Mesenchymal stem cell (in vitro differentiated cells and primary cell): ENCODE results near the gene DSCAML1.

Experiments used
- DNase-seq: peaks from one replicate; pipeline ENCODE4 v3.0.0-alpha.2; 2013
- H2AFZ ChIP-seq: one replicate; pipeline ENCODE4 v1.6.1; 2013; ENCODE audit warnings: low read depth, mild to moderate bottlenecking, control low read depth, inconsistent platforms, low read length, moderate library complexity
- H2AK5ac ChIP-seq: 2 replicates; pipeline ENCODE4 v1.6.1; 2013; ENCODE audit warnings: low read length, moderate library complexity, mild to moderate bottlenecking, inconsistent platforms; ENCODE audit not compliant: severe bottlenecking
- H2BK120ac ChIP-seq: one replicate; pipeline ENCODE4 v1.6.1; 2013; ENCODE audit warnings: low read depth, mild to moderate bottlenecking, inconsistent platforms, low read length, moderate library complexity
- H2BK12ac ChIP-seq, 2 experiments: one replicate each; pipeline ENCODE4 v1.6.1; 2013; ENCODE audit warnings: inconsistent platforms in 2 of 2, low read length in 2 of 2, mild to moderate bottlenecking in 2 of 2, moderate library complexity in 2 of 2, control low read depth in 1 of 2
- H2BK15ac ChIP-seq: one replicate; pipeline ENCODE4 v1.6.1; 2013; ENCODE audit warnings: mild to moderate bottlenecking, low read depth, inconsistent platforms; ENCODE audit not compliant: poor library complexity, severe bottlenecking
- H2BK5ac ChIP-seq: 2 replicates; pipeline ENCODE4 v1.6.1; 2013; ENCODE audit warnings: low read depth, mild to moderate bottlenecking, low read length, control low read depth, inconsistent platforms; ENCODE audit not compliant: poor library complexity, severe bottlenecking
- H3K14ac ChIP-seq, 2 experiments: one replicate each; pipeline ENCODE4 v1.6.1; 2013; ENCODE audit warnings: inconsistent platforms in 2 of 2, low read length in 2 of 2, control low read depth in 1 of 2, mild to moderate bottlenecking in 1 of 2, moderate library complexity in 1 of 2
- H3K18ac ChIP-seq, 2 experiments: one replicate each; pipeline ENCODE4 v1.6.1; 2013; ENCODE audit warnings: inconsistent platforms in 2 of 2, low read length in 2 of 2, control low read depth in 1 of 2, low read depth in 1 of 2, mild to moderate bottlenecking in 1 of 2
- H3K23ac ChIP-seq, 2 experiments: one replicate each; pipeline ENCODE4 v1.6.1; 2013; ENCODE audit warnings: inconsistent platforms in 2 of 2, low read length in 2 of 2, mild to moderate bottlenecking in 2 of 2, moderate library complexity in 2 of 2, control low read depth in 1 of 2
- H3K27ac ChIP-seq: 2 replicates; pipeline ENCODE4 v1.5.1; 2013; ENCODE audit warnings: mild to moderate bottlenecking, moderate library complexity, low read length, control low read depth, inconsistent platforms; ENCODE audit not compliant: poor library complexity, severe bottlenecking
- H3K27me3 ChIP-seq, 2 experiments: 2 replicates each; pipeline versions ENCODE4 v1.6.1 to v1.7.0; 2013; ENCODE audit warnings: low read length in 2 of 2, mild to moderate bottlenecking in 2 of 2, moderate library complexity in 2 of 2, control low read depth in 1 of 2, inconsistent platforms in 1 of 2; ENCODE audit not compliant: control insufficient read depth in 1 of 2, insufficient read depth in 1 of 2
- H3K36me3 ChIP-seq, 2 experiments: 2 replicates each; pipeline versions ENCODE4 v1.6.1 to v1.7.0; 2013; ENCODE audit warnings: low read length in 2 of 2, control low read depth in 1 of 2, inconsistent platforms in 1 of 2, low read depth in 1 of 2, mild to moderate bottlenecking in 1 of 2; ENCODE audit not compliant: insufficient read depth in 2 of 2, control insufficient read depth in 1 of 2
- H3K4ac ChIP-seq, 2 experiments: one replicate each; pipeline ENCODE4 v1.6.1; 2013; ENCODE audit warnings: inconsistent platforms in 2 of 2, low read length in 2 of 2, mild to moderate bottlenecking in 2 of 2, moderate library complexity in 2 of 2, control low read depth in 1 of 2, low read depth in 1 of 2
- H3K4me1 ChIP-seq: 2 replicates; pipeline ENCODE4 v1.6.1; 2013; ENCODE audit warnings: low read depth, low read length, control low read depth; ENCODE audit not compliant: control insufficient read depth, insufficient read depth
- H3K4me2 ChIP-seq: 2 replicates; pipeline ENCODE4 v1.6.1; 2013; ENCODE audit warnings: low read length, mild to moderate bottlenecking, inconsistent platforms; ENCODE audit not compliant: poor library complexity, severe bottlenecking
- H3K4me3 ChIP-seq, 2 experiments: 2 replicates each; pipeline versions ENCODE4 v1.5.1 to v1.7.0; 2013; ENCODE audit warnings: low read length in 2 of 2, mild to moderate bottlenecking in 2 of 2, control low read depth in 1 of 2, low read depth in 1 of 2; ENCODE audit not compliant: insufficient read depth in 1 of 2
- H3K79me1 ChIP-seq: replicated peaks from 2 replicates; pipeline ENCODE4 v1.6.1; 2013; ENCODE audit warnings: mild to moderate bottlenecking, control low read depth, low read length, inconsistent platforms; ENCODE audit not compliant: poor library complexity, severe bottlenecking
- H3K9ac ChIP-seq: 2 replicates; pipeline ENCODE4 v1.7.0; 2013; ENCODE audit warnings: mild to moderate bottlenecking, low read length, moderate library complexity
- H3K9me3 ChIP-seq: 2 replicates; pipeline ENCODE4 v1.7.0; 2013; ENCODE audit warnings: mild to moderate bottlenecking, low read length; ENCODE audit not compliant: control insufficient read depth
- H4K8ac ChIP-seq: one replicate; pipeline ENCODE4 v1.6.1; 2013; ENCODE audit warnings: inconsistent platforms, mild to moderate bottlenecking, low read length, moderate library complexity
- H4K91ac ChIP-seq: one replicate; pipeline ENCODE4 v1.6.1; 2013; ENCODE audit warnings: mild to moderate bottlenecking, low read length, inconsistent platforms
- WGBS: methylation state at CpG from one replicate; pipeline ENCODE4 v1.1.7; 2013; ENCODE audit warnings: mixed read lengths; 5-methylcytosine and 5-hydroxymethylcytosine counted together

Gene DSCAML1

DNA sequence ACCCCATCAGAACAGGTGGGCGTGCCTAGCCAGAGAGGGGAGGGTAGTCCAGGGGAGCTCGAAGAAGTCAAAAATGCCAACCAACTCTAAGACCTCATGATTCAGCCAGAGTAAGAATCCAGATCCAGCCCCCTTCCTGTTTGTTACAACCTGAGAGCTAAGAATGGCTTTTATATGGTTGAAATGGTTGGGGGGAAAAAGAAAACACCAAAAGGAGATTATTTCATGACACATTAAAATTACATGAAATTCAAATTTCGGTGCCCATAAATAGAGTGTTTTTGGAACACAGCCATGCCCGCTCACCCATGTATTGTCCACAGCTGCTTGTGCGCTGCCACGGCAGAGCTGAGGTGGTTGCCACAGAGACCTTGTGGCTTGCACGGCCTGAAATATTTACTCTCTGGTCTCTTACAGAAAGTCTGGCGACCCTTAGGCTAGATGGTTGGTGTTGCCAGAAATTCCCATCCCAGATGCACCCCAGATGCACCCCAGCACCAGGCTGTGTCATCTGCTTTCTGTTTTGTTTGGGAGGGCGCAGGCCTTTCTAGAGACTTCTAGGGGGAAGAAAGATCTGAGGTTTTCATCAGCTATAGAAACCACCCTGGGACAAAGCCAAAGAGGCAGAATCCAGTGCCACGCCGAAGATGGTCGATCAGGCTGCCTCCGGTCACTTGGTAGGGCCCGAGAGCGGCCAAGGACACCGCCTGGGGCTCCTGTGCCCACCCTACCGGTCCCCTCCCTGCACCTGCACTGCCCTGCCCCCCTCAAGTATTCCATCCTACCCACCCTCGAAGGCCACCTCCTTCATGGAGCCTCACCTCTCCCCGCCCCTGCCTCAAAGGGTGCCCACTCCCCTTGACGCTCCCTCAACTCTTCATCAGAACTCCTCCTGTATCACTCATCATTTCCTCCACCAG is 80.2 kb downstream of the DSCAML1 start:
- no peak overlapping the region for H2AK5ac ChIP-seq
- no peak overlapping the region for H3K4me2 ChIP-seq
- H3K18ac ChIP-seq, result no peak overlapping the region

GRCh38 chr11:117715801-117716200 is 81.2 kb downstream of the DSCAML1 start:
- Histone ChIP-seq H3K9ac (no peak overlapping the region), H3K27me3 (peaks cover 49 to 68% of the 10 kb centered on the region in 2 experiments), H2BK5ac (no peak overlapping the region), H3K14ac (no peak overlapping the region), H3K36me3 (no peaks in the 10 kb centered on the region), H3K4me2 (no peak overlapping the region), H2BK12ac (no peak overlapping the region), H3K27ac (no peak overlapping the region), H4K91ac (no peak overlapping the region), H3K18ac (no peak overlapping the region), H3K79me1 (peaks cover 3% of the 10 kb centered on the region), H3K9me3 (no peaks in the 10 kb centered on the region), H3K4me1 (peaks cover 8% of the 10 kb centered on the region), H2BK120ac (no peak overlapping the region), H2AFZ (no peak overlapping the region), H4K8ac (no peak overlapping the region), H3K4ac (no peak overlapping the region), H2AK5ac (no peak overlapping the region), H2BK15ac (no peak overlapping the region), H3K23ac (no peak overlapping the region), H3K4me3 (no peak overlapping the region)
- 65% methylated on average over 8 of the region's 8 CpGs for WGBS
- DNase-seq, result no peak

More for the DNA sequence above, 80.2 kb downstream of the DSCAML1 start:
- no peak for DNase-seq
- Histone ChIP-seq H2BK5ac (no peak overlapping the region), H3K23ac (no peak overlapping the region), H3K9ac (no peak overlapping the region), H2AFZ (no peak overlapping the region), H3K79me1 (peaks cover 3% of the 10 kb centered on the region), H2BK120ac (no peak overlapping the region), H3K4me1 (peaks cover 8% of the 10 kb centered on the region), H3K4me3 (peak overlapping the region in 1 of 2 experiments; percentile 25), H3K27me3 (peaks cover 42 to 63% of the 10 kb centered on the region in 2 experiments), H2BK12ac (no peak overlapping the region), H2BK15ac (no peak overlapping the region), H3K9me3 (no peaks in the 10 kb centered on the region), H3K27ac (no peak overlapping the region), H3K4ac (no peak overlapping the region), H3K36me3 (no peaks in the 10 kb centered on the region), H4K8ac (no peak overlapping the region), H4K91ac (no peak overlapping the region), H3K14ac (no peak overlapping the region)
- 91% methylated on average over 18 of the region's 20 CpGs for WGBS

GRCh38 chr11:117713538-117713991 is 83.5 kb downstream of the DSCAML1 start:
- Histone ChIP-seq H4K8ac (no peak overlapping the region), H2AFZ (no peak overlapping the region), H3K4me1 (peaks cover 8% of the 10 kb centered on the region), H3K4me2 (no peak overlapping the region), H3K4ac (no peak overlapping the region), H2BK15ac (no peak overlapping the region), H3K4me3 (no peak overlapping the region), H3K18ac (no peak overlapping the region), H2BK120ac (no peak overlapping the region), H3K23ac (peak overlapping the region in 1 of 2 experiments; percentile 63), H3K14ac (no peak overlapping the region), H3K9ac (no peak overlapping the region), H4K91ac (no peak overlapping the region), H2BK12ac (no peak overlapping the region), H2AK5ac (no peak overlapping the region), H3K27ac (no peak overlapping the region), H3K9me3 (no peaks in the 10 kb centered on the region), H3K27me3 (peaks cover 50 to 75% of the 10 kb centered on the region in 2 experiments), H2BK5ac (no peak overlapping the region), H3K79me1 (peaks cover 3% of the 10 kb centered on the region), H3K36me3 (no peaks in the 10 kb centered on the region)
- WGBS, result 80% methylated on average over 2 of the region's 6 CpGs
- DNase-seq, result no peak

- H3K4ac ChIP-seq, result no peak overlapping the region
- H3K18ac ChIP-seq, result no peak overlapping the region
- peaks cover 1% of the 10 kb centered on the region for H3K4me1 ChIP-seq
- no peak overlapping the region for H2BK15ac ChIP-seq
- H3K9ac ChIP-seq, result no peak overlapping the region
- no peak overlapping the region for H2BK12ac ChIP-seq
- H4K8ac ChIP-seq, result no peak overlapping the region
- H3K79me1 ChIP-seq, result peaks cover 1% of the 10 kb centered on the region
- H3K27me3 ChIP-seq, result peaks cover 50 to 82% of the 10 kb centered on the region in 2 experiments
- no peak overlapping the region for H2AK5ac ChIP-seq
- no peak overlapping the region for H2AFZ ChIP-seq
- no peak for DNase-seq
- no peak overlapping the region for H3K4me2 ChIP-seq
- H2BK5ac ChIP-seq, result no peak overlapping the region
- H3K14ac ChIP-seq, result no peak overlapping the region
- H2BK120ac ChIP-seq, result no peak overlapping the region
- no peak overlapping the region for H3K27ac ChIP-seq
- WGBS, result 89% methylated on average over 12 of the region's 13 CpGs
- no peak overlapping the region for H3K4me3 ChIP-seq
- no peaks in the 10 kb centered on the region for H3K9me3 ChIP-seq
- H4K91ac ChIP-seq, result no peak overlapping the region
- no peak overlapping the region for H3K23ac ChIP-seq
- H3K36me3 ChIP-seq, result no peaks in the 10 kb centered on the region
Measured at GRCh38 chr11:117712530-117712929, 84.5 kb downstream of the DSCAML1 start.
